Osteocyte (in vitro differentiated cells): ENCODE results near the gene CSPG4. TPM values are rescaled to one million over a fixed set of nuclear protein-coding genes. Genes with fewer than 3 reads are reported as not detected.

Experiments
- DNase-seq: peaks from one replicate; pipeline ENCODE4 v3.0.0; 2021; ENCODE audit warnings: mixed read lengths; ENCODE audit not compliant: unreplicated experiment; ENCODE audit errors: extremely low spot score
- H3K27ac Mint-ChIP-seq: one replicate; pipeline ENCODE4 v1.8.0; 2021; ENCODE audit warnings: mild to moderate bottlenecking, mixed read lengths; ENCODE audit not compliant: unreplicated experiment
- H3K27me3 Mint-ChIP-seq: one replicate; pipeline ENCODE4 v1.8.0; 2021; ENCODE audit warnings: mixed read lengths; ENCODE audit not compliant: unreplicated experiment
- H3K36me3 Mint-ChIP-seq: one replicate; pipeline ENCODE4 v1.8.0; 2021; ENCODE audit warnings: mixed read lengths; ENCODE audit not compliant: unreplicated experiment
- H3K4me1 Mint-ChIP-seq: one replicate; pipeline ENCODE4 v1.8.0; 2021; ENCODE audit warnings: mixed read lengths; ENCODE audit not compliant: unreplicated experiment
- H3K4me3 Mint-ChIP-seq: one replicate; pipeline ENCODE4 v1.8.0; 2021; ENCODE audit warnings: mild to moderate bottlenecking, moderate library complexity, mixed read lengths; ENCODE audit not compliant: unreplicated experiment
- H3K9me3 Mint-ChIP-seq: one replicate; pipeline ENCODE4 v1.8.0; 2021; ENCODE audit warnings: mixed read lengths; ENCODE audit not compliant: unreplicated experiment
- total RNA-seq: library from RNA; stranded (reverse); gene quantifications from 2 replicates; pipeline ENCODE4 v1.2.1, GENCODE V29; 2021
- TF ChIP-seq, protein P1 (sequence below): fragments of 200-600 bp; sonication (generic); IDR thresholded peaks from 2 replicates; pipeline ENCODE4 v1.5.0; 2021; ENCODE audit warnings: antibody characterized with exemption, mild to moderate bottlenecking, moderate library complexity

The CSPG4 gene
- total RNA-seq, 1 donor from 2014 or later = 43.3 TPM

DNA sequence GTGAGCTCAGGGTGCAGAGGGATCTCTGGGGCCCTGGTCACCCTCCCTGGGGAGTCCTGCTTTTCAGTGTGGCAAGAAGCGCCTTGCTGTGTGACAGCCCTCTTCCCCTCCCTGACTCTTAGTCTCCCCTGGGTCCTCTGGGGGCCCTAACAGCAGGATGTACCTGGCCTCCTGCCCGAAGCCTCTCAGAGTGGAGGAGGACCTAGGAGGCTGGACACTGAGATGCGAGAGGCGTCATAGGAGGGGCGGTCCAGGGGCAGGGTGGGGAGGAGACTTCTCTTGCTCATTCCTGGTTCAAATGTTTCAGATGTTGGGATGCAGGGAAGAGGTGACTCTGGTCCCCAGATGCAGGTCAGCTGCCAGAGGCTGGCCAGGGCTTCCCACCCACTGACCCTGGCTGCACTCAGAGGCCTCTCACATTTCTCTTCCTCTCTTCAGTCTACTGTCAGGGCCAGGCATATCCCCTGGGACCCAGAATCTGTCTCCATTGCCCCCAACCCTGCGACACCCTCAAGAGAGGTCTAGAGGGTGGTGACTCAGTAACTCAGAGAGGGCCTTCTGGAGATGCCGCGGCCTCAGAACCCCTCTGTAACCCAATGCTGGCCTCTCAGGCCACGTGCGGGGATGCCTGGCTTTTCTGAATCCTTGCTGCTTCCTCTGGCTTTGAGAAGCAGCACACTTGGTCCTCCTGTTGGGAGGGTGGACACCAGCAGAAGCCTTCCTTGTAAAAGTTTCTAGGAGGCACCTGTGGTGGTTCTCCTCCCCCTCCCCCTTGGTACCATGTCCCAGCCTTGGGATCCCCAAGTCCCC is 39.0 kb downstream of the CSPG4 start:
- peak overlapping the region; percentile 18 for H3K4me3 Mint-ChIP-seq
- DNase-seq = no peak
- no peaks in the 10 kb centered on the region for H3K9me3 Mint-ChIP-seq
- H3K36me3 Mint-ChIP-seq = peaks cover under 1% of the 10 kb centered on the region
- peaks cover 41% of the 10 kb centered on the region for H3K4me1 Mint-ChIP-seq
- H3K27me3 Mint-ChIP-seq = no peaks in the 10 kb centered on the region
- TF ChIP-seq, protein P1, sequence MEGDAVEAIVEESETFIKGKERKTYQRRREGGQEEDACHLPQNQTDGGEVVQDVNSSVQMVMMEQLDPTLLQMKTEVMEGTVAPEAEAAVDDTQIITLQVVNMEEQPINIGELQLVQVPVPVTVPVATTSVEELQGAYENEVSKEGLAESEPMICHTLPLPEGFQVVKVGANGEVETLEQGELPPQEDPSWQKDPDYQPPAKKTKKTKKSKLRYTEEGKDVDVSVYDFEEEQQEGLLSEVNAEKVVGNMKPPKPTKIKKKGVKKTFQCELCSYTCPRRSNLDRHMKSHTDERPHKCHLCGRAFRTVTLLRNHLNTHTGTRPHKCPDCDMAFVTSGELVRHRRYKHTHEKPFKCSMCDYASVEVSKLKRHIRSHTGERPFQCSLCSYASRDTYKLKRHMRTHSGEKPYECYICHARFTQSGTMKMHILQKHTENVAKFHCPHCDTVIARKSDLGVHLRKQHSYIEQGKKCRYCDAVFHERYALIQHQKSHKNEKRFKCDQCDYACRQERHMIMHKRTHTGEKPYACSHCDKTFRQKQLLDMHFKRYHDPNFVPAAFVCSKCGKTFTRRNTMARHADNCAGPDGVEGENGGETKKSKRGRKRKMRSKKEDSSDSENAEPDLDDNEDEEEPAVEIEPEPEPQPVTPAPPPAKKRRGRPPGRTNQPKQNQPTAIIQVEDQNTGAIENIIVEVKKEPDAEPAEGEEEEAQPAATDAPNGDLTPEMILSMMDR = no peak
- peak overlapping the region; percentile 83 for H3K27ac Mint-ChIP-seq

DNA sequence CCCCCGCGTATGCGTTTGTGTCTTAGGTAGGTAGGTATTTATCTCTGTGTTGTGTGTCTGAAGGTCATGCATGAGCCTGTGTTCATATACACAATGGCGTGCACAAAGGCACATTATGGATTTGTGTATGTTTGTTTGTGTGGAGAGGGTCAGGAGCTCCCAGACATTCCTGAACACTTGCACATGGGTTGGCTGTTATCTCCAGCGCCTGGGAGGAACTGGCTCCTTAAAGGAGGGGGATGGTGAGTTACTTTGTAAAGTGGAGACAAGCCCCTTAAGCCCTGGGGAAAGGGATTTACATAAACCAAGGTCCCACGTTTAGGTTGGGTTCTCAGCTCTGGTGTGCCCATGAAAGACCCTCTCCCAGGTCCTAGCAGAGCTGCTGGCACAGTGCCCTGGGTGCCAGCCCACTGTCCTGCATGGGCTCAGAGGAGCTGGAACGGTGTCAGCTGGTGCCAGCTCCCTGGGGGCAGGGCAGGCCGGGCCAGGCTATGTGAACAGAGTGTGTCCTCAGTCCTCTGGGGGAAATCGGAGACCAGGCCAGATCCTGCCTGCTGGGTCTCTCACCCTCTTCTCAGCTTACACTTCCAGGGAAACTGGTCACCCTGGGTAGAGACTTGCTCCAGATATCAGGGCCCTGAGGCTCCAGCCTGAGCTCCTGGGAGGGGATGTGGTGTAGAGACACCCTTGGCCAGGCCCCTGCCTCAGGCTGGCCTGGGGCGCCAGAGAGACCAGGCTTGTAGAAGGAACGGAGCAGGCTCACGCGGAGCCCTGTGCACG is 39.8 kb downstream of the CSPG4 start:
- peak overlapping the region; percentile 18 for H3K4me3 Mint-ChIP-seq
- TF ChIP-seq, protein P1 = no peak
- no peaks in the 10 kb centered on the region for H3K9me3 Mint-ChIP-seq
- no peak for DNase-seq
- peak overlapping the region; percentile 83 for H3K27ac Mint-ChIP-seq
- H3K4me1 Mint-ChIP-seq = peaks cover 44% of the 10 kb centered on the region
- H3K36me3 Mint-ChIP-seq = no peaks in the 10 kb centered on the region
- H3K27me3 Mint-ChIP-seq = no peaks in the 10 kb centered on the region

DNA sequence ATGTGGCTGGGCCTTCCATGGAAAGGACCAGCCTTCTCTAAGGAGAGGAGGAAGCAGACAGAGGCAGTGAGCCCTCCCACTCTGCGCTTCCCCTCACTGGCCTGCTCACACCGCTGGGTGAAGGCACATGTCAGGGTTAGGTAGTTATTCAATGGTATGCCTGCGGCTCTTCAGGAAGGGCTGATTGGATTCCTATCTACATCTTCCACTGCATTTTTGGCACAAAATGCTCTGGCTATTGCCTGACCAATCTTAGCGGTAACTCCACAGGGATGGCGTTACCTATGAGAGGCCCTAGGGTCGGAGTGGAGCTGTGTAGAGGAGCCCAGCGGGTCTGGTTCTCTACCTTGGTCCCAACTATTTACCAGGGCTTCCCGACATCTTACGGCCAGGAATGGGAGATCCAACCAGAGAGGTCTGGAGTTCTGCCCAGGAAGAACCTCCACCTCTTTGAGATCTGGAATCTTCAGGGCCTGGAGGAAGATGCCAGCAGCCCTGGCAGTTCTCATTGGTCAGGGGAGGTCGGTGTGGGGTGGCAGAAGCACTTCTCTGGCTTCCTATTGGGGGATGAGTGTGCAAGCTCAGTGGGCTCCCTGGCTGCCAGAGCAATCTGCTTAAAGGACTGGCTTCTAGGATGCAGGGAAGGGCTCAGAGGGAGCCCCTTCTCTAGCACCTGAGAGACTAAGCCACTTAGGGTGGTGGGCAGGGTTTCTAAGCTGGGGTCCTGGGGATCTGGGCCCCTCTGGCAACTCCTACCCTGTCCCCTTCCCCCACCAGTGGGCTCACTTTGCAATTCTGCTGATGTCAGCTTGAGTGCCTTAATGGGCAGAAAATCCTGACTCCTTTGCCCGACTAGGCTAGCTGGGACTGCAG is 40.7 kb downstream of the CSPG4 start:
- H3K36me3 Mint-ChIP-seq = no peaks in the 10 kb centered on the region
- TF ChIP-seq, protein P1 = no peak
- no peak for DNase-seq
- peak overlapping the region; percentile 83 for H3K27ac Mint-ChIP-seq
- H3K4me1 Mint-ChIP-seq = peaks cover 53% of the 10 kb centered on the region
- no peaks in the 10 kb centered on the region for H3K9me3 Mint-ChIP-seq
- no peak overlapping the region for H3K4me3 Mint-ChIP-seq
- no peaks in the 10 kb centered on the region for H3K27me3 Mint-ChIP-seq

GRCh38 chr15:75669879-75670212 is 42.8 kb downstream of the CSPG4 start:
- DNase-seq = no peak
- Mint-ChIP-seq H3K9me3 (no peaks in the 10 kb centered on the region), H3K36me3 (no peaks in the 10 kb centered on the region), H3K4me3 (no peak overlapping the region), H3K4me1 (peaks cover 65% of the 10 kb centered on the region), H3K27ac (peak overlapping the region; percentile 66), H3K27me3 (no peaks in the 10 kb centered on the region)
- TF ChIP-seq, protein P1 = no peak
